Mesothelial cell of epicardium (in vitro differentiated cells): ENCODE data around the gene RASSF5. TPM values are rescaled to one million over a fixed set of nuclear protein-coding genes. Genes with fewer than 3 reads are reported as not detected.

Experiments used
- DNase-seq, 2 experiments: peaks; one replicate each; pipeline ENCODE4 v3.0.0; 2021; ENCODE audit warnings: low spot score in 2 of 2; ENCODE audit not compliant: unreplicated experiment in 2 of 2
- H3K27ac Mint-ChIP-seq: 2 replicates; pipeline ENCODE4 v1.8.0; 2021; ENCODE audit warnings: mixed read lengths
- H3K27me3 Mint-ChIP-seq: 2 replicates; pipeline ENCODE4 v1.8.0; 2021; ENCODE audit warnings: low read depth, mixed read lengths
- H3K36me3 Mint-ChIP-seq: 2 replicates; pipeline ENCODE4 v1.8.0; 2021; ENCODE audit warnings: mixed read lengths
- H3K4me1 Mint-ChIP-seq: 2 replicates; pipeline ENCODE4 v1.8.0; 2021; ENCODE audit warnings: mixed read lengths
- H3K4me3 Mint-ChIP-seq: 2 replicates; pipeline ENCODE4 v1.8.0; 2021; ENCODE audit warnings: mild to moderate bottlenecking, moderate library complexity, mixed read lengths
- H3K9me3 Mint-ChIP-seq: 2 replicates; pipeline ENCODE4 v1.8.0; 2021; ENCODE audit warnings: mixed read lengths
- CTCF ChIP-seq: fragments of 200-600 bp; sonication (generic); IDR thresholded peaks from one replicate; pipeline ENCODE4 v1.5.0; 2021; ENCODE audit warnings: antibody characterized with exemption; ENCODE audit not compliant: unreplicated experiment
- total RNA-seq: library from RNA; stranded (reverse); gene quantifications from 3 replicates; pipeline ENCODE4 v1.2.1, GENCODE V29; 2021

Gene RASSF5
- total RNA-seq, 1 donor from 2014 or later: 6.8 TPM

DNA sequence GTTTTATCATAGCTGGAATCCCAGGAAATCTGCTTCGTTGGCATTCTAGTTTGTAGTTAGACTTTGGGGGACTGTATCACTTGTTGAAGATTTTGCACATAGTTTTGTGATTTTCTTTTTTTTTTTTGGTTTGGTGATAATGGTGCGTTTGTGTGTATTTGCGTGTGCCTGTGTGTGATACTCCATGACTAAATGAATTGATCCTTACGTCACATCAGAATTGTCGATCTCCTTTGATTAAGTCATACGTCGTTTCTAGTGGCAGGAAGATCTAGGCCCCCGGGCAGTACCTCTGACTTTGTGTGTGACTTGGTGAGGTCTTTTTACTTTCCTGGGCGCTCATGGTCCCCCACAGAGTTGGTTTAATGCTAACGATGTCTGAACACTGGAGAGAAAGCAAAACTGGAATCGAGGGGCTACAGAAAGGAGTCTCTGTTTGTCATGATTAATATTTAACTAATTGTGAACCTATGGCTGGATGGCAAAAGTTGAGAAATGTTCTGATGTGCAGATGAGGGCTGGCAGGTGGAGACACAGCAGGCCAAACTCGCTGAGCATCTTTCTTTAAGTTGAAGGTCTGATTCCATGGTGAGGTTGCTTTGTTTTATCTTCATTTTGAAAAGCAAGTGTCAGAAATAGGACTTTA is 2.4 kb downstream of the RASSF5 start:
- Mint-ChIP-seq H3K27ac (no peak overlapping the region), H3K36me3 (no peaks in the 10 kb centered on the region), H3K4me1 (peaks cover 53% of the 10 kb centered on the region), H3K9me3 (no peaks in the 10 kb centered on the region), H3K27me3 (peaks cover 72% of the 10 kb centered on the region), H3K4me3 (no peak overlapping the region)
- no peak for DNase-seq
- TF ChIP-seq CTCF: no peak

DNA sequence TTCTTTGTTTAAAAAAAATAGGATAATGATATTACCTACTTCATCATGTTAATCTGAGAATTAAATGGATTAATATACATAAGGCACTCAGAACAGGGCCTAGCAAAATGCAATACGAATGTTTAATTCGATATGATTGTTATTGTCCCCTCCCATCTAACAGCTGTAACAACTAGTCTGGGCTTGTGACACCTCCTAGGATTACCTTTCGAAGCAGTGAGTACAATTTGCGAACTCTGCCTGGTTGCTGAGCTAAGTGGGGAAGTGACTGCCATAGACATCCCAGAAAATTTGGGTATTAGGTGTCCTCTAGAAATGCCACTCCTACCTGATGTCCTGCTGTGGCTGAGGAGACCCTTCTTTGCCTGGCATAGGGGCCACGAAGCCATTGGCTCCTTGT is 3.0 kb downstream of the RASSF5 start:
- no peak overlapping the region for H3K27ac Mint-ChIP-seq
- no peaks in the 10 kb centered on the region for H3K36me3 Mint-ChIP-seq
- no peak for DNase-seq
- H3K9me3 Mint-ChIP-seq: no peaks in the 10 kb centered on the region
- no peak for TF ChIP-seq CTCF
- H3K4me3 Mint-ChIP-seq: no peak overlapping the region
- peaks cover 51% of the 10 kb centered on the region for H3K4me1 Mint-ChIP-seq
- peaks cover 72% of the 10 kb centered on the region for H3K27me3 Mint-ChIP-seq

- H3K4me3 Mint-ChIP-seq: peak overlapping the region; percentile 41
- H3K27me3 Mint-ChIP-seq: peaks cover 68% of the 10 kb centered on the region
- no peaks in the 10 kb centered on the region for H3K36me3 Mint-ChIP-seq
- DNase-seq: no peak
- no peaks in the 10 kb centered on the region for H3K9me3 Mint-ChIP-seq
- no peak for TF ChIP-seq CTCF
- H3K27ac Mint-ChIP-seq: peak overlapping the region; percentile 19
- peaks cover 51% of the 10 kb centered on the region for H3K4me1 Mint-ChIP-seq
These were observed 4.2 kb downstream of the RASSF5 start for GRCh38 chr1:206511362-206512057.

GRCh38 chr1:206512058-206512850 is 4.9 kb downstream of the RASSF5 start:
- H3K27me3 Mint-ChIP-seq: peaks cover 61% of the 10 kb centered on the region
- no peaks in the 10 kb centered on the region for H3K36me3 Mint-ChIP-seq
- no peak for TF ChIP-seq CTCF
- H3K9me3 Mint-ChIP-seq: no peaks in the 10 kb centered on the region
- peak overlapping the region; percentile 10 for H3K27ac Mint-ChIP-seq
- no peak for DNase-seq
- H3K4me3 Mint-ChIP-seq: peak overlapping the region; percentile 41
- peaks cover 51% of the 10 kb centered on the region for H3K4me1 Mint-ChIP-seq

GRCh38 chr1:206512851-206513180 is 5.5 kb downstream of the RASSF5 start:
- H3K4me3 Mint-ChIP-seq: no peak overlapping the region
- no peak for DNase-seq
- TF ChIP-seq CTCF: no peak
- H3K27me3 Mint-ChIP-seq: peaks cover 57% of the 10 kb centered on the region
- H3K4me1 Mint-ChIP-seq: peaks cover 51% of the 10 kb centered on the region
- H3K27ac Mint-ChIP-seq: no peak overlapping the region
- H3K36me3 Mint-ChIP-seq: no peaks in the 10 kb centered on the region
- H3K9me3 Mint-ChIP-seq: no peaks in the 10 kb centered on the region
